ENCODE measurements around the gene IGF2BP2.
A peak's percentile ranks its signal among the peaks of the same experiment; 100 is the strongest.

IGF2BP2 gene

GRCh38 chr3:185730550-185730949 lies 94.3 kb downstream of the IGF2BP2 start:
- no peak for DNase-seq

GRCh38 chr3:185729337-185730055 lies 95.3 kb downstream of the IGF2BP2 start:
- no peak for DNase-seq

GRCh38 chr3:185728630-185729336 lies 96.1 kb downstream of the IGF2BP2 start:
- DNase-seq, result no peak

GRCh38 chr3:185727873-185728272 lies 97.0 kb downstream of the IGF2BP2 start:
- no peak for DNase-seq

- DNase-seq, result no peak
Observed at GRCh38 chr3:185726254-185726967, 98.4 kb downstream of the IGF2BP2 start.

GRCh38 chr3:185724761-185725160 lies 100.1 kb downstream of the IGF2BP2 start:
- DNase-seq, result no peak

- DNase-seq, result no peak
Observed at GRCh38 chr3:185724251-185724650, 100.6 kb downstream of the IGF2BP2 start.

GRCh38 chr3:185722881-185723280 lies 102.0 kb downstream of the IGF2BP2 start:
- no peak for DNase-seq

GRCh38 chr3:185721970-185722369 lies 102.9 kb downstream of the IGF2BP2 start:
- DNase-seq, result no peak

GRCh38 chr3:185720326-185720725 lies 104.5 kb downstream of the IGF2BP2 start:
- DNase-seq, result no peak

- no peak for DNase-seq
Observed at GRCh38 chr3:185718736-185719593, 105.9 kb downstream of the IGF2BP2 start.

- no peak for DNase-seq
Observed at GRCh38 chr3:185717627-185718402, 107.0 kb downstream of the IGF2BP2 start.

GRCh38 chr3:185717121-185717520 lies 107.7 kb downstream of the IGF2BP2 start:
- no peak for DNase-seq

GRCh38 chr3:185716436-185717108 lies 108.3 kb downstream of the IGF2BP2 start:
- no peak for DNase-seq

- DNase-seq, result no peak
Observed at GRCh38 chr3:185715091-185715490, 109.8 kb downstream of the IGF2BP2 start.

- no peak for DNase-seq
Observed at GRCh38 chr3:185714085-185714484, 110.8 kb downstream of the IGF2BP2 start.

GRCh38 chr3:185713015-185713414 lies 111.8 kb downstream of the IGF2BP2 start:
- no peak for DNase-seq

- no peak for DNase-seq
Observed at GRCh38 chr3:185712337-185712736, 112.5 kb downstream of the IGF2BP2 start.

GRCh38 chr3:185711255-185711870 lies 113.5 kb downstream of the IGF2BP2 start:
- no peak for DNase-seq

- peak; percentile 20 for DNase-seq
Observed at GRCh38 chr3:185709251-185709955, 115.4 kb downstream of the IGF2BP2 start.
